Measurements from ENCODE around the gene LITAF. TPM values are rescaled to one million over a fixed set of nuclear protein-coding genes. Genes with fewer than 3 reads are reported as not detected.
A peak's percentile ranks its signal among the peaks of the same experiment; 100 is the strongest.

Gene LITAF
- total RNA-seq, 2 donors from 2014 or later = 144 to 211 TPM

DNA sequence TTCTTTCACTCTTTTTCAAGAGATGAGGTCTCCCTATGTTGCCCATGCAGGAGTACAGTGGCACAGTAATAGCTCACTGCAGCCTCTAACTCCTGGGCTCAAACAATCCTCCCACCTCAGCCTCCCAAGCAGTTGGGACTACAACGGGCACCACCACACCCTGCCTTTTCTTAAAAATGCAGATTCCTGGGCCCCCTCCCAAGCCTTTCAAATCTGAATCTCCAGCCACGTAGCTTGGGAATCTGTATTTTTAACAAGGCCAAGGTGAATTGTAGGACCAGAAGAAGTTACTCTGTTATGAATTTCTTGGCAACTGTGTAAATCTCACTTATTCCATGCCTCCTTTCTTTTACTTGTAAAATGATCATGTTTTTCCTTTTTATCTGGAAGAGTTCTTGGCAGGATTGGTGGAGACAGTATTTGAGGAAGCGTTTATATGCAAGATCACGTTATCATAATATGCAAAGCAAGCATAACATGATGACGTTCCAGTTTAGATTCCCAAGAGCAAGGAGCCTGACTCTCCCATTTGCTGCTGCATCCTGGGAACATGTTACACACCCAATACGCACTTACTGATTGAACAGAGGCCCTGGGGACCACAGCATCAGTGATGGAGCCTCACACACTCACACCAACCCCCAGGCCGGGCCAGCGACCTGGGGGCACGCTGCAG lies 44.5 kb downstream of the LITAF start:
- intact Hi-C loops (cut with DNase I) = no loop called here
- Histone ChIP-seq H3K27me3 (no peaks in the 10 kb centered on the region), H3K4me1 (no peaks in the 10 kb centered on the region), H3K9ac (ENCODE audit: low read depth in 2 of 2, low read length in 2 of 2) (no peak overlapping the region), H3K36me3 (no peaks in the 10 kb centered on the region), H3K27ac (no peak overlapping the region), H3K9me3 (no peaks in the 10 kb centered on the region), H3K4me3 (no peak overlapping the region)
- no peak for DNase-seq
- TF ChIP-seq, protein P1, sequence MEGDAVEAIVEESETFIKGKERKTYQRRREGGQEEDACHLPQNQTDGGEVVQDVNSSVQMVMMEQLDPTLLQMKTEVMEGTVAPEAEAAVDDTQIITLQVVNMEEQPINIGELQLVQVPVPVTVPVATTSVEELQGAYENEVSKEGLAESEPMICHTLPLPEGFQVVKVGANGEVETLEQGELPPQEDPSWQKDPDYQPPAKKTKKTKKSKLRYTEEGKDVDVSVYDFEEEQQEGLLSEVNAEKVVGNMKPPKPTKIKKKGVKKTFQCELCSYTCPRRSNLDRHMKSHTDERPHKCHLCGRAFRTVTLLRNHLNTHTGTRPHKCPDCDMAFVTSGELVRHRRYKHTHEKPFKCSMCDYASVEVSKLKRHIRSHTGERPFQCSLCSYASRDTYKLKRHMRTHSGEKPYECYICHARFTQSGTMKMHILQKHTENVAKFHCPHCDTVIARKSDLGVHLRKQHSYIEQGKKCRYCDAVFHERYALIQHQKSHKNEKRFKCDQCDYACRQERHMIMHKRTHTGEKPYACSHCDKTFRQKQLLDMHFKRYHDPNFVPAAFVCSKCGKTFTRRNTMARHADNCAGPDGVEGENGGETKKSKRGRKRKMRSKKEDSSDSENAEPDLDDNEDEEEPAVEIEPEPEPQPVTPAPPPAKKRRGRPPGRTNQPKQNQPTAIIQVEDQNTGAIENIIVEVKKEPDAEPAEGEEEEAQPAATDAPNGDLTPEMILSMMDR (IDR thresholded peaks at IDR 0.05) = no peak

DNA sequence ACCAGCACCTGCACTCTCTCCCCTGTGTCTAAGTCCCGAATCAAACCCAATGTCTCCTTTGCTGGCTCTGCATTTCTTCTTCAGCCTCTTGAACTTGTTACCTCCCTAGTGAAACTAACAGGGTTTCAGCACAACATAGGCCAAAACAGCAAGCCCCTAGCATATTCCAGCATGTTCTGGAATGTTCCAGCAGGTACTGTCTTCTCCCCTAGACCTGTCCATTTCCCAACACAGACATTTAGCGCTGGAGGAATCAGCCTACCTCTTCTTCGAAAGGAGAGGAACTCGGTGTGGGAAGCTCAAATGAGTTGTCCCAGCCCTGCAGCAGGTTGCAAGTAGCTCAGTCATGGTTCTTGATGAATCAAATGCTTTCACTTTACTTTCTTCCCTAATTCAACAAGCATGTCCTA lies 47.1 kb downstream of the LITAF start:
- intact Hi-C loops (cut with DNase I) = loop anchor here (10.0 kb wide), 1 partner anchor 275 kb away; no protein-coding TSS in a partner anchor
- no peak for DNase-seq
- H3K4me3 ChIP-seq = no peak overlapping the region
- H3K36me3 ChIP-seq = no peaks in the 10 kb centered on the region
- H3K4me1 ChIP-seq = no peaks in the 10 kb centered on the region
- no peaks in the 10 kb centered on the region for H3K27me3 ChIP-seq
- no peak overlapping the region for H3K9ac ChIP-seq (ENCODE audit: low read depth in 2 of 2, low read length in 2 of 2)
- H3K9me3 ChIP-seq = no peaks in the 10 kb centered on the region
- TF ChIP-seq, protein P1 (IDR thresholded peaks at IDR 0.05) = no peak
- H3K27ac ChIP-seq = no peak overlapping the region

DNA sequence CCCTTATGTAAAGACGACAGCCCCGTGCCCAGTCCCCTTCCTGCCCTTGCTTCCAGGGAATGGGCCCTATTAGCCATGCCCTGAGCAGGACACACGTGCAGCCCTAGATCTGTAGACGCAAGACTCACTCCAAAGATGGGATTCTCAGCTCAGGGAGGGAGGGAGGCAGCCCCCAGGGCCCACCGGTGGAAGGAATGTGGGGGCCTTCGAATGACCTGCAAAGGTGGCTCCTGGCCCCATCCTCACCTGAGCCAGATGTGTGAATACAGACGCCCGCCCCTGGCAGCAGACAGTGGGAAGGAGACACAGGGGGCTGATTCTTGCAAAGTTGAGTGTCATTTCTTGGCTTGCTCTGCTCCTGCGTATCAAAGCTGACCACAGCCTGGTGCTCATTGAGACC lies 47.8 kb downstream of the LITAF start:
- Histone ChIP-seq H3K9me3 (no peaks in the 10 kb centered on the region), H3K9ac (ENCODE audit: low read depth in 2 of 2, low read length in 2 of 2) (no peak overlapping the region), H3K27me3 (no peaks in the 10 kb centered on the region), H3K4me1 (peaks cover 3% of the 10 kb centered on the region), H3K4me3 (no peak overlapping the region), H3K27ac (no peak overlapping the region), H3K36me3 (no peaks in the 10 kb centered on the region)
- no peak for DNase-seq
- intact Hi-C loops (cut with DNase I) = loop anchor here (10.0 kb wide), 1 partner anchor 276 kb away; no protein-coding TSS in a partner anchor
- TF ChIP-seq, protein P1 (IDR thresholded peaks at IDR 0.05) = no peak

DNA sequence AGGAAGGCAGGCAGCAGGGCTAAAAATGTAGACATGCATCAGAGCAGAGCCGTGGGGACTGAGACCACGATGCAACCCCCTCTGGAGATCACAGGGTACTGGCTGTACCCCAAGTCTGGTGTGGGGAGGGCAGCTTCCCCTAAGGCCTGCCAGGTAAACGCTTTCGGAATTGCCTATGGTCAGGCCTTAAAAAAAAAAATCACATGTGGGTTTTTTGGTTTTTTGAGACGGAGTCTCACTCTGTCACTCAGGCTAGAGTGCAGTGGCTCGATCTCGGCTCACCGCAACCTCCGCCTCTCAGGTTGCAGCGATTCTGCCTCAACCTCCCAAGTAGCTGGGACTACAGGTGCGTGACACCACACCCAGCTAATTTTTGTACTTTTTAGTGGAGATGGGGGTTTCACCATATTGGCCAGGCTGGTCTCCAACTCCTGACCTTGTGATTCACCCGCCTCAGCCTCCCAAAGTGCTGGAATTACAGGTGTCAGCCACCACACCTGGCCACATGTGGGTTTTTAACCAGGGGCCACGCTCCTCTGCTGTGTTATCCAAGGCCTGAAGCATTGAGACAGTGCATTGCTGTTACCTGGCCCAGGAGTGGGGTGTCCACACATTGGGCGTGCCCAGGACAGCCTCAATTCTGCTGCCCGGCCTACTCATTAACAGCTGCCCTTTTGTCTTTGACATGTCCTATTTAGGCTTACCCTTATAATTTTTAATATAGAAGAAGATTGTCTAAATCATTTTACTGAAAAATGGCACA lies 50.4 kb downstream of the LITAF start:
- peaks cover 3% of the 10 kb centered on the region for H3K4me1 ChIP-seq
- H3K36me3 ChIP-seq = no peaks in the 10 kb centered on the region
- H3K27ac ChIP-seq = peak overlapping the region; percentile 16
- no peaks in the 10 kb centered on the region for H3K9me3 ChIP-seq
- no peak for DNase-seq
- no peaks in the 10 kb centered on the region for H3K27me3 ChIP-seq
- TF ChIP-seq, protein P1 (IDR thresholded peaks at IDR 0.05) = no peak
- no peak overlapping the region for H3K4me3 ChIP-seq
- intact Hi-C loops (cut with DNase I) = loop anchor here (10.0 kb wide), 1 partner anchor 279 kb away; no protein-coding TSS in a partner anchor
- peak overlapping the region in 1 of 2 donors; percentile 48 for H3K9ac ChIP-seq (ENCODE audit: low read depth in 2 of 2, low read length in 2 of 2)

DNA sequence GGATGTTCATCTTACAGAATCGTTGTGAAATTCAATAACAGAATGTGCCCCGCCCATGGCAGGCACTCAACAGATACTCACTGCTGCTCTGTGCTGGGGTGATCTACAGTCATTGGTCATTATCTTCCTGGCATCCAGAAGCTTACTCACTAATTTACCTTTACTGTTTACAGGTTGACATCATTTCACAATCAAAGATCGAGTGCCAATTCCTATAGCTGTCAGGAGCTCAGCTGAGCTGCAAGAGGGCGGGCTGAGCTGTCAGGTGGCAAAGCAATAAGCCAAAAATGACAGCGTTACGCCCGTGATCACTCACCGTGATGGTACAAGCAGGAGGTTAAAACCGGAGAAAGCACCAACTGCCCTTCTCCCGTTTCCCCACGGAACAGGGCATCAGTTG lies 51.2 kb downstream of the LITAF start:
- peak overlapping the region in 1 of 2 donors; percentile 48 for H3K9ac ChIP-seq (ENCODE audit: low read depth in 2 of 2, low read length in 2 of 2)
- H3K27me3 ChIP-seq = no peaks in the 10 kb centered on the region
- H3K9me3 ChIP-seq = no peaks in the 10 kb centered on the region
- TF ChIP-seq, protein P1 (IDR thresholded peaks at IDR 0.05) = no peak
- no peaks in the 10 kb centered on the region for H3K36me3 ChIP-seq
- no peak overlapping the region for H3K4me3 ChIP-seq
- intact Hi-C loops (cut with DNase I) = loop anchor here (10.0 kb wide), 1 partner anchor 279 kb away; no protein-coding TSS in a partner anchor
- peaks cover 3% of the 10 kb centered on the region for H3K4me1 ChIP-seq
- peak overlapping the region; percentile 16 for H3K27ac ChIP-seq
- no peak for DNase-seq
